ENCODE results near the gene ILRUN.

GRCh38 chr6:34717466-34717865 is 20.9 kb upstream of the ILRUN start:
- TF ChIP-seq CTCF (IDR thresholded peaks at IDR 0.05): no peak
- TF ChIP-seq POLR2A (IDR thresholded peaks at IDR 0.05): no peak
- TF ChIP-seq EP300 (IDR thresholded peaks at IDR 0.05): no peak

Measured in ovary (tissue), 3 donors.